ENCODE measurements around the gene NANOS3. TPM values are rescaled to one million over a fixed set of nuclear protein-coding genes. Genes with fewer than 3 reads are reported as not detected.

The NANOS3 gene
- total RNA-seq, 1 experiment from 2014 or later: 1.1 TPM

DNA sequence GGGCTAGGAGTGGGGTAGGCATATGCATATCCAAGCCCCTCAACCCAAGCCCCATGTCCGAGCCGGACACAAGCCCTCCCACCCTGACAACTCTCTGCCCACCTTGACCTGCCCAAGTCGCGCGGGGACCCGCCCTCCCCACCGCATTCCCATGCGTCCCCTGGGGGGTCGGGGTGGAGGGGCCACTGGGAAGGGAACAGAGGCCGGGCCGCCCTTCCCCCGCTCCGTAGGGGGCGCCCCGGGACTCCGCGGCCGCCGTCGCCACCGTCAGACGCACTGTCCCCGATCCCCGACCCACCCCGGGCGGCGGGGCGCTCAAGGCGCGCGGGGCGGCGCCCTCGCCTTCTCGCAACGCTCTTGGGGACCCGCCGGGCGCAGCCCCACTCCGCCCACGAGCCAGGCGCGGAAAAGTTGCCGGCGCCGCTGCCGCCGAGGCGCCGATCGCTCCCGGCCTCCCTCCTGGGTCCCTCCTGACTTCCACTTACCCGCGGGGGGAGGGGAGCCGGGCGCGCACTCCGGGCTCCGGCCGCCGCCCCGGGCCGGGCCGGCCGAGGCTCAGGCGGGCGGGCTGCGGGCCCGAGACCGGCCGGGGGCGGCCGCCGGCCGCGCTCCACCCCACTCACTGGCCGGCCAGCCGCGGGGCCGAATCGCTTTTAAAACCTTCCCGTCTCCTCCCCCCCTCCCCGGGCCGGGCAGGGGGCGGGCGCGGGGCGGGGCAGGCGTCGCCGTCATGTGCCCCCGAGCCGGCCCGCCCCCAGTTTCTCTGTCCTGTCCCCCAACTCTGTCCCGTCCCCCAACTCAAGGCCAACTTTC lies 34.4 kb upstream of the NANOS3 start:
- POLR2A ChIA-PET: no interaction called here
- Mint-ChIP-seq H3K36me3 (no peaks in the 10 kb centered on the region), H3K4me3 (peak overlapping the region; percentile 85), H3K27ac (no peak overlapping the region), H3K27me3 (ENCODE audit: low read depth) (no peaks in the 10 kb centered on the region), H3K4me1 (peaks cover 42% of the 10 kb centered on the region), H3K9me3 (no peaks in the 10 kb centered on the region)
- DNase-seq (ENCODE audit: low spot score) (peak; percentile 59), ATAC-seq (no peak)
- CTCF ChIA-PET: interaction anchor here (2.1 kb wide), 1 partner anchor 20 kb away, joined by 8 read pairs; no protein-coding TSS in a partner anchor
- TF ChIP-seq SMAD4 (CRISPR knock-in tag; IDR thresholded peaks at IDR 0.05) (no peak), GRHL2 (CRISPR knock-in tag; IDR thresholded peaks at IDR 0.05; ENCODE audit: insufficient replicate concordance, severe bottlenecking) (no peak), ZNF317 (CRISPR knock-in tag; IDR thresholded peaks at IDR 0.05; ENCODE audit: borderline replicate concordance, low read depth) (no peak), KAT7 (CRISPR knock-in tag; IDR thresholded peaks at IDR 0.05; ENCODE audit: borderline replicate concordance) (no peak), SP1 (CRISPR knock-in tag; conservative IDR thresholded peaks at IDR 0.05) (peak; percentile 62; the same call in 1 of the 2 replicates), NR3C1 (CRISPR knock-in tag; conservative IDR thresholded peaks at IDR 0.05; ENCODE audit: low read depth) (no peak), AR (CRISPR knock-in tag; IDR thresholded peaks at IDR 0.05) (no peak), ATF3 (CRISPR knock-in tag; conservative IDR thresholded peaks at IDR 0.05) (no peak), E2F4 (CRISPR knock-in tag; IDR thresholded peaks at IDR 0.05; ENCODE audit: borderline replicate concordance, low read depth) (no peak), ATF2 (CRISPR knock-in tag; IDR thresholded peaks at IDR 0.05; ENCODE audit: borderline replicate concordance, low read depth) (no peak), NFATC4 (CRISPR knock-in tag; IDR thresholded peaks at IDR 0.05) (no peak), ZNF423 (CRISPR knock-in tag; IDR thresholded peaks at IDR 0.05) (peak; percentile 78), ETV6 (CRISPR knock-in tag; IDR thresholded peaks at IDR 0.05) (0 out of 2 replicates have a peak, but pooled peaks have one; percentile 16), SMAD3 (CRISPR knock-in tag; IDR thresholded peaks at IDR 0.05; ENCODE audit: borderline replicate concordance) (no peak), ERG (CRISPR knock-in tag; IDR thresholded peaks at IDR 0.05) (no peak), JUN (CRISPR knock-in tag; IDR thresholded peaks at IDR 0.05) (no peak), ZNF263 (CRISPR knock-in tag; IDR thresholded peaks at IDR 0.05; ENCODE audit: low read depth) (no peak), RORB (CRISPR knock-in tag; IDR thresholded peaks at IDR 0.05) (peak; percentile 74)
- TF ChIP-seq, protein P1, sequence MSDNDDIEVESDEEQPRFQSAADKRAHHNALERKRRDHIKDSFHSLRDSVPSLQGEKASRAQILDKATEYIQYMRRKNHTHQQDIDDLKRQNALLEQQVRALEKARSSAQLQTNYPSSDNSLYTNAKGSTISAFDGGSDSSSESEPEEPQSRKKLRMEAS (CRISPR knock-in tag; IDR thresholded peaks at IDR 0.05): 0 out of 2 replicates have a peak, but pooled peaks have one; percentile 11
- TF ChIP-seq, protein P2, sequence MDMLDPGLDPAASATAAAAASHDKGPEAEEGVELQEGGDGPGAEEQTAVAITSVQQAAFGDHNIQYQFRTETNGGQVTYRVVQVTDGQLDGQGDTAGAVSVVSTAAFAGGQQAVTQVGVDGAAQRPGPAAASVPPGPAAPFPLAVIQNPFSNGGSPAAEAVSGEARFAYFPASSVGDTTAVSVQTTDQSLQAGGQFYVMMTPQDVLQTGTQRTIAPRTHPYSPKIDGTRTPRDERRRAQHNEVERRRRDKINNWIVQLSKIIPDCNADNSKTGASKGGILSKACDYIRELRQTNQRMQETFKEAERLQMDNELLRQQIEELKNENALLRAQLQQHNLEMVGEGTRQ (CRISPR knock-in tag; IDR thresholded peaks at IDR 0.05): peak; percentile 67
- TF ChIP-seq, protein P3, sequence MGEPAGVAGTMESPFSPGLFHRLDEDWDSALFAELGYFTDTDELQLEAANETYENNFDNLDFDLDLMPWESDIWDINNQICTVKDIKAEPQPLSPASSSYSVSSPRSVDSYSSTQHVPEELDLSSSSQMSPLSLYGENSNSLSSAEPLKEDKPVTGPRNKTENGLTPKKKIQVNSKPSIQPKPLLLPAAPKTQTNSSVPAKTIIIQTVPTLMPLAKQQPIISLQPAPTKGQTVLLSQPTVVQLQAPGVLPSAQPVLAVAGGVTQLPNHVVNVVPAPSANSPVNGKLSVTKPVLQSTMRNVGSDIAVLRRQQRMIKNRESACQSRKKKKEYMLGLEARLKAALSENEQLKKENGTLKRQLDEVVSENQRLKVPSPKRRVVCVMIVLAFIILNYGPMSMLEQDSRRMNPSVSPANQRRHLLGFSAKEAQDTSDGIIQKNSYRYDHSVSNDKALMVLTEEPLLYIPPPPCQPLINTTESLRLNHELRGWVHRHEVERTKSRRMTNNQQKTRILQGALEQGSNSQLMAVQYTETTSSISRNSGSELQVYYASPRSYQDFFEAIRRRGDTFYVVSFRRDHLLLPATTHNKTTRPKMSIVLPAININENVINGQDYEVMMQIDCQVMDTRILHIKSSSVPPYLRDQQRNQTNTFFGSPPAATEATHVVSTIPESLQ (CRISPR knock-in tag; IDR thresholded peaks at IDR 0.05): no peak
- TF ChIP-seq, protein P4, sequence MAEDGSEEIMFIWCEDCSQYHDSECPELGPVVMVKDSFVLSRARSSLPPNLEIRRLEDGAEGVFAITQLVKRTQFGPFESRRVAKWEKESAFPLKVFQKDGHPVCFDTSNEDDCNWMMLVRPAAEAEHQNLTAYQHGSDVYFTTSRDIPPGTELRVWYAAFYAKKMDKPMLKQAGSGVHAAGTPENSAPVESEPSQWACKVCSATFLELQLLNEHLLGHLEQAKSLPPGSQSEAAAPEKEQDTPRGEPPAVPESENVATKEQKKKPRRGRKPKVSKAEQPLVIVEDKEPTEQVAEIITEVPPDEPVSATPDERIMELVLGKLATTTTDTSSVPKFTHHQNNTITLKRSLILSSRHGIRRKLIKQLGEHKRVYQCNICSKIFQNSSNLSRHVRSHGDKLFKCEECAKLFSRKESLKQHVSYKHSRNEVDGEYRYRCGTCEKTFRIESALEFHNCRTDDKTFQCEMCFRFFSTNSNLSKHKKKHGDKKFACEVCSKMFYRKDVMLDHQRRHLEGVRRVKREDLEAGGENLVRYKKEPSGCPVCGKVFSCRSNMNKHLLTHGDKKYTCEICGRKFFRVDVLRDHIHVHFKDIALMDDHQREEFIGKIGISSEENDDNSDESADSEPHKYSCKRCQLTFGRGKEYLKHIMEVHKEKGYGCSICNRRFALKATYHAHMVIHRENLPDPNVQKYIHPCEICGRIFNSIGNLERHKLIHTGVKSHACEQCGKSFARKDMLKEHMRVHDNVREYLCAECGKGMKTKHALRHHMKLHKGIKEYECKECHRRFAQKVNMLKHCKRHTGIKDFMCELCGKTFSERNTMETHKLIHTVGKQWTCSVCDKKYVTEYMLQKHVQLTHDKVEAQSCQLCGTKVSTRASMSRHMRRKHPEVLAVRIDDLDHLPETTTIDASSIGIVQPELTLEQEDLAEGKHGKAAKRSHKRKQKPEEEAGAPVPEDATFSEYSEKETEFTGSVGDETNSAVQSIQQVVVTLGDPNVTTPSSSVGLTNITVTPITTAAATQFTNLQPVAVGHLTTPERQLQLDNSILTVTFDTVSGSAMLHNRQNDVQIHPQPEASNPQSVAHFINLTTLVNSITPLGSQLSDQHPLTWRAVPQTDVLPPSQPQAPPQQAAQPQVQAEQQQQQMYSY (CRISPR knock-in tag; IDR thresholded peaks at IDR 0.05): no peak

All from WTC11 (cell line).